Mesenchymal stem cell (in vitro differentiated cells and primary cell): ENCODE results near the gene AQP11.
A peak's percentile ranks its signal among the peaks of the same experiment; 100 is the strongest.

Experiments
- DNase-seq: peaks from one replicate; pipeline ENCODE4 v3.0.0-alpha.2; 2013
- H2AFZ ChIP-seq: one replicate; pipeline ENCODE4 v1.6.1; 2013; ENCODE audit warnings: low read depth, mild to moderate bottlenecking, control low read depth, inconsistent platforms, low read length, moderate library complexity
- H2AK5ac ChIP-seq: 2 replicates; pipeline ENCODE4 v1.6.1; 2013; ENCODE audit warnings: low read length, moderate library complexity, mild to moderate bottlenecking, inconsistent platforms; ENCODE audit not compliant: severe bottlenecking
- H2BK120ac ChIP-seq: one replicate; pipeline ENCODE4 v1.6.1; 2013; ENCODE audit warnings: low read depth, mild to moderate bottlenecking, inconsistent platforms, low read length, moderate library complexity
- H2BK12ac ChIP-seq, 2 experiments: one replicate each; pipeline ENCODE4 v1.6.1; 2013; ENCODE audit warnings: inconsistent platforms in 2 of 2, low read length in 2 of 2, mild to moderate bottlenecking in 2 of 2, moderate library complexity in 2 of 2, control low read depth in 1 of 2
- H2BK15ac ChIP-seq: one replicate; pipeline ENCODE4 v1.6.1; 2013; ENCODE audit warnings: mild to moderate bottlenecking, low read depth, inconsistent platforms; ENCODE audit not compliant: poor library complexity, severe bottlenecking
- H2BK5ac ChIP-seq: 2 replicates; pipeline ENCODE4 v1.6.1; 2013; ENCODE audit warnings: low read depth, mild to moderate bottlenecking, low read length, control low read depth, inconsistent platforms; ENCODE audit not compliant: poor library complexity, severe bottlenecking
- H3K14ac ChIP-seq, 2 experiments: one replicate each; pipeline ENCODE4 v1.6.1; 2013; ENCODE audit warnings: inconsistent platforms in 2 of 2, low read length in 2 of 2, control low read depth in 1 of 2, mild to moderate bottlenecking in 1 of 2, moderate library complexity in 1 of 2
- H3K18ac ChIP-seq, 2 experiments: one replicate each; pipeline ENCODE4 v1.6.1; 2013; ENCODE audit warnings: inconsistent platforms in 2 of 2, low read length in 2 of 2, control low read depth in 1 of 2, low read depth in 1 of 2, mild to moderate bottlenecking in 1 of 2
- H3K23ac ChIP-seq, 2 experiments: one replicate each; pipeline ENCODE4 v1.6.1; 2013; ENCODE audit warnings: inconsistent platforms in 2 of 2, low read length in 2 of 2, mild to moderate bottlenecking in 2 of 2, moderate library complexity in 2 of 2, control low read depth in 1 of 2
- H3K27ac ChIP-seq: 2 replicates; pipeline ENCODE4 v1.5.1; 2013; ENCODE audit warnings: mild to moderate bottlenecking, moderate library complexity, low read length, control low read depth, inconsistent platforms; ENCODE audit not compliant: poor library complexity, severe bottlenecking
- H3K27me3 ChIP-seq, 2 experiments: 2 replicates each; pipeline versions ENCODE4 v1.6.1 to v1.7.0; 2013; ENCODE audit warnings: low read length in 2 of 2, mild to moderate bottlenecking in 2 of 2, moderate library complexity in 2 of 2, control low read depth in 1 of 2, inconsistent platforms in 1 of 2; ENCODE audit not compliant: control insufficient read depth in 1 of 2, insufficient read depth in 1 of 2
- H3K36me3 ChIP-seq, 2 experiments: 2 replicates each; pipeline versions ENCODE4 v1.6.1 to v1.7.0; 2013; ENCODE audit warnings: low read length in 2 of 2, control low read depth in 1 of 2, inconsistent platforms in 1 of 2, low read depth in 1 of 2, mild to moderate bottlenecking in 1 of 2; ENCODE audit not compliant: insufficient read depth in 2 of 2, control insufficient read depth in 1 of 2
- H3K4ac ChIP-seq, 2 experiments: one replicate each; pipeline ENCODE4 v1.6.1; 2013; ENCODE audit warnings: inconsistent platforms in 2 of 2, low read length in 2 of 2, mild to moderate bottlenecking in 2 of 2, moderate library complexity in 2 of 2, control low read depth in 1 of 2, low read depth in 1 of 2
- H3K4me1 ChIP-seq: 2 replicates; pipeline ENCODE4 v1.6.1; 2013; ENCODE audit warnings: low read depth, low read length, control low read depth; ENCODE audit not compliant: control insufficient read depth, insufficient read depth
- H3K4me2 ChIP-seq: 2 replicates; pipeline ENCODE4 v1.6.1; 2013; ENCODE audit warnings: low read length, mild to moderate bottlenecking, inconsistent platforms; ENCODE audit not compliant: poor library complexity, severe bottlenecking
- H3K4me3 ChIP-seq, 2 experiments: 2 replicates each; pipeline versions ENCODE4 v1.5.1 to v1.7.0; 2013; ENCODE audit warnings: low read length in 2 of 2, mild to moderate bottlenecking in 2 of 2, control low read depth in 1 of 2, low read depth in 1 of 2; ENCODE audit not compliant: insufficient read depth in 1 of 2
- H3K79me1 ChIP-seq: replicated peaks from 2 replicates; pipeline ENCODE4 v1.6.1; 2013; ENCODE audit warnings: mild to moderate bottlenecking, control low read depth, low read length, inconsistent platforms; ENCODE audit not compliant: poor library complexity, severe bottlenecking
- H3K9ac ChIP-seq: 2 replicates; pipeline ENCODE4 v1.7.0; 2013; ENCODE audit warnings: mild to moderate bottlenecking, low read length, moderate library complexity
- H3K9me3 ChIP-seq: 2 replicates; pipeline ENCODE4 v1.7.0; 2013; ENCODE audit warnings: mild to moderate bottlenecking, low read length; ENCODE audit not compliant: control insufficient read depth
- H4K8ac ChIP-seq: one replicate; pipeline ENCODE4 v1.6.1; 2013; ENCODE audit warnings: inconsistent platforms, mild to moderate bottlenecking, low read length, moderate library complexity
- H4K91ac ChIP-seq: one replicate; pipeline ENCODE4 v1.6.1; 2013; ENCODE audit warnings: mild to moderate bottlenecking, low read length, inconsistent platforms
- WGBS: methylation state at CpG from one replicate; pipeline ENCODE4 v1.1.7; 2013; ENCODE audit warnings: mixed read lengths; 5-methylcytosine and 5-hydroxymethylcytosine counted together

The AQP11 gene

DNA sequence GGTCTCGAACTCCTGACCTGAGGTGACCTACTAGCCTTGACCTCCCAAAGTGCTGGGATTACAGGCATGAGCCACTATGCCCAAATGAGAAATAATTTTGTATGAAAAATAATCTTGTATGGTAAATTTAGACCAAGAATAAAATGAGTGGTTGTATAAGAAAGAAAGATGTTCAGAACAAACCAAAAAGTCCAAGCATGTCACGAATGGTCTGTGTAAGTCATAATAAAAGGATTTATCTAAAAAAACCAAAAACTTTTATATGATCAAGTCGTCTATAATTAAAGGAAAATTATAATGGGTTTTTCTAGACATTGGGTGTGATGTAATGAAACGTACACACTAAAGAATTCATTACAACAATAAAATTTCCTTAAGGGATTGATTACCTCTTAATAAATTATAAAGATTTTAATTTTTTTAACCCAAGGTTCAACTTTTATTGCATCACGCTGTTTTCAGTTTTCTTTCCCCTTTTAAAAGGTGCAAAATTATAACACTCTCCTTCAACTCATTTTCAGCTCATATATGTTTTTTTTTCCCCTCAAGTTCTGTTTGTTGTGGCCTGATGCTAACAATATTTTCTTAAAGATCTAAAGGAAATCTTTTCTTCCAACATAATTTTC is 8.9 kb upstream of the AQP11 start:
- Histone ChIP-seq H3K36me3 (no peaks in the 10 kb centered on the region), H2AFZ (no peak overlapping the region), H3K18ac (no peak overlapping the region), H3K4me2 (no peak overlapping the region), H3K23ac (no peak overlapping the region), H3K9ac (no peak overlapping the region), H3K27me3 (no peaks in the 10 kb centered on the region), H2BK5ac (no peak overlapping the region), H3K9me3 (peaks cover 18% of the 10 kb centered on the region), H3K27ac (no peak overlapping the region), H3K4me1 (no peaks in the 10 kb centered on the region), H4K91ac (no peak overlapping the region), H2BK120ac (no peak overlapping the region), H3K4me3 (no peak overlapping the region), H2BK15ac (no peak overlapping the region), H3K4ac (no peak overlapping the region), H2BK12ac (no peak overlapping the region), H3K14ac (no peak overlapping the region), H2AK5ac (no peak overlapping the region), H3K79me1 (no peaks in the 10 kb centered on the region), H4K8ac (no peak overlapping the region)
- DNase-seq = peak; percentile 24
- 94% methylated on average over 2 of the region's 5 CpGs for WGBS

DNA sequence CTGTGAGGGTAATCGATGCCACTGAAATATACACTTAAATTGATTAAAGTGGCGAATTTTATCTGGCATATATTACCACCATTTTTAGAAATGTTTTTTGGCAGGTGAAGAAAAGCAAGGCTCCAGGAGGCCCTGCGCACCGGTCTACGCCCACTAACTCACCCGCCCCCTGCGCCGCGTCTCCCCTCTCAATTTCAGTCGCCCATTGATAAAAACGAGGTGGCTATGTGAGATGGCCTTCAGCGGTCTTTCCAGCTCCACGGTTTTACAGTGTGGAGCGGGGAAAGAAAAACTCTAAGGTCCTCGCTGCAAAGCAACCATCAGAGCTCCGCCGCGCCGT is 602 bp upstream of the AQP11 start:
- H3K27ac ChIP-seq = peak overlapping the region; percentile 33
- peak overlapping the region in 1 of 2 experiments; percentile 84 for H3K18ac ChIP-seq
- H3K9ac ChIP-seq = peak overlapping the region; percentile 91
- peak overlapping the region; percentile 62 for H3K4me2 ChIP-seq
- H3K4me3 ChIP-seq = peak overlapping the region; percentile 59 to 89
- 0% methylated on average over 12 of the region's 19 CpGs for WGBS
- H4K8ac ChIP-seq = peak overlapping the region; percentile 45
- no peak overlapping the region for H4K91ac ChIP-seq
- H3K27me3 ChIP-seq = no peaks in the 10 kb centered on the region
- no peak overlapping the region for H3K23ac ChIP-seq
- DNase-seq = no peak
- no peak overlapping the region for H2BK120ac ChIP-seq
- H2BK15ac ChIP-seq = no peak overlapping the region
- no peak overlapping the region for H2BK5ac ChIP-seq
- no peaks in the 10 kb centered on the region for H3K9me3 ChIP-seq
- no peak overlapping the region for H3K4ac ChIP-seq
- no peaks in the 10 kb centered on the region for H3K36me3 ChIP-seq
- H3K79me1 ChIP-seq = no peaks in the 10 kb centered on the region
- H2AFZ ChIP-seq = peak overlapping the region; percentile 88
- H2AK5ac ChIP-seq = no peak overlapping the region
- H2BK12ac ChIP-seq = no peak overlapping the region
- no peak overlapping the region for H3K14ac ChIP-seq
- H3K4me1 ChIP-seq = peaks cover 9% of the 10 kb centered on the region

GRCh38 chr11:77590194-77590782 is 535 bp downstream of the AQP11 start:
- no peaks in the 10 kb centered on the region for H3K9me3 ChIP-seq
- peak overlapping the region; percentile 62 for H3K4me2 ChIP-seq
- no peak overlapping the region for H2BK12ac ChIP-seq
- H2AK5ac ChIP-seq = no peak overlapping the region
- 6% methylated on average over 31 of the region's 31 CpGs for WGBS
- no peaks in the 10 kb centered on the region for H3K79me1 ChIP-seq
- H2BK120ac ChIP-seq = no peak overlapping the region
- H2BK5ac ChIP-seq = no peak overlapping the region
- peak overlapping the region in 1 of 2 experiments; percentile 5 for H3K4ac ChIP-seq
- no peaks in the 10 kb centered on the region for H3K27me3 ChIP-seq
- H3K14ac ChIP-seq = no peak overlapping the region
- DNase-seq = peak; percentile 55
- H3K36me3 ChIP-seq = peaks cover 0 to 6% of the 10 kb centered on the region in 2 experiments
- peak overlapping the region; percentile 59 to 89 for H3K4me3 ChIP-seq
- no peak overlapping the region for H3K27ac ChIP-seq
- peak overlapping the region; percentile 5 for H4K8ac ChIP-seq
- H2BK15ac ChIP-seq = no peak overlapping the region
- peaks cover 9% of the 10 kb centered on the region for H3K4me1 ChIP-seq
- H3K9ac ChIP-seq = peak overlapping the region; percentile 91
- no peak overlapping the region for H4K91ac ChIP-seq
- no peak overlapping the region for H3K23ac ChIP-seq
- H3K18ac ChIP-seq = peak overlapping the region in 1 of 2 experiments; percentile 44
- H2AFZ ChIP-seq = peak overlapping the region; percentile 94

DNA sequence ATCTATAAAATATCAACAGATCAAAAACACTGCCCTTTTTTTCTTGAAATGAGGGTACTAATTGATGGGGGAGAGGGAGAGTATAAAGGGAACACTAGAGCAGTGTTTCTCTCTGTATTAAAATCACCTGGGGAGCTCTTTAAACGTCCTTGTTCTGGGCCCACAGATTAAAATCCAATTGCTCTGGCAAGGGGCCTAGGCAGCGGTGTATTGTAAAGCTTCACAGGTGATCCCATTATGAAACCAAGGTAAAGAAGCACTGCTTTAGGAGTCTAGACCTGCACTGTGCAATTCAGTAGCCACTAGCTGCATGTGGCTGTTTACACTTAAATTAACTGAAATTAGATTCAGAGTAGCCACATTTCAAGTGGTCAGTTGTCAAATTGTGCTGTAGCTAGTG is 3.0 kb downstream of the AQP11 start:
- no peak overlapping the region for H3K23ac ChIP-seq
- no peak overlapping the region for H3K4me2 ChIP-seq
- H2BK5ac ChIP-seq = no peak overlapping the region
- H3K36me3 ChIP-seq = peaks cover 0 to 6% of the 10 kb centered on the region in 2 experiments
- H3K14ac ChIP-seq = no peak overlapping the region
- no peaks in the 10 kb centered on the region for H3K79me1 ChIP-seq
- H3K18ac ChIP-seq = no peak overlapping the region
- WGBS = 79% methylated on average over 2 of the region's 2 CpGs
- H4K8ac ChIP-seq = no peak overlapping the region
- no peak overlapping the region for H2BK15ac ChIP-seq
- H3K27ac ChIP-seq = no peak overlapping the region
- no peak for DNase-seq
- H3K4me1 ChIP-seq = peaks cover 9% of the 10 kb centered on the region
- H3K9me3 ChIP-seq = no peaks in the 10 kb centered on the region
- H2AK5ac ChIP-seq = no peak overlapping the region
- no peak overlapping the region for H3K4me3 ChIP-seq
- H2BK12ac ChIP-seq = no peak overlapping the region
- H3K9ac ChIP-seq = no peak overlapping the region
- H3K4ac ChIP-seq = no peak overlapping the region
- no peak overlapping the region for H2BK120ac ChIP-seq
- H3K27me3 ChIP-seq = no peaks in the 10 kb centered on the region
- H4K91ac ChIP-seq = no peak overlapping the region
- H2AFZ ChIP-seq = no peak overlapping the region
